GM19397 (cell line): Measurements from ENCODE around the gene MAL.

Experiments used
- ATAC-seq: cut with Tn5 transposase; IDR thresholded peaks from one replicate; pipeline ENCODE4 v1.9.1; 2021; ENCODE audit warnings: mild to moderate bottlenecking, moderate library complexity; ENCODE audit not compliant: unreplicated experiment

The MAL gene

GRCh38 chr2:95060446-95061118, 35.1 kb downstream of the MAL start:
- no peak for ATAC-seq

- no peak for ATAC-seq
These were observed 35.6 kb downstream of the MAL start for GRCh38 chr2:95061119-95061512.

GRCh38 chr2:95061601-95062183, 36.2 kb downstream of the MAL start:
- no peak for ATAC-seq

GRCh38 chr2:95062242-95063085, 37.0 kb downstream of the MAL start:
- ATAC-seq = peak; percentile 13

GRCh38 chr2:95063086-95063958, 37.8 kb downstream of the MAL start:
- ATAC-seq = peak; percentile 73

- ATAC-seq = no peak
These were observed 42.7 kb downstream of the MAL start for GRCh38 chr2:95068256-95068655.

GRCh38 chr2:95069465-95069864, 44.0 kb downstream of the MAL start:
- no peak for ATAC-seq

GRCh38 chr2:95071856-95072255, 46.3 kb downstream of the MAL start:
- ATAC-seq = no peak

- ATAC-seq = no peak
These were observed 46.9 kb downstream of the MAL start for GRCh38 chr2:95072424-95072823.

GRCh38 chr2:95073856-95074662, 48.6 kb downstream of the MAL start:
- no peak for ATAC-seq

- ATAC-seq = no peak
These were observed 49.3 kb downstream of the MAL start for GRCh38 chr2:95074663-95075439.

GRCh38 chr2:95075440-95076132, 50.1 kb downstream of the MAL start:
- no peak for ATAC-seq

GRCh38 chr2:95076705-95077529, 51.4 kb downstream of the MAL start:
- ATAC-seq = peak; percentile 88

- ATAC-seq = no peak
These were observed 52.0 kb downstream of the MAL start for GRCh38 chr2:95077530-95077825.

- no peak for ATAC-seq
These were observed 52.5 kb downstream of the MAL start for GRCh38 chr2:95077861-95078603.

- no peak for ATAC-seq
These were observed 53.7 kb downstream of the MAL start for GRCh38 chr2:95079199-95079683.

GRCh38 chr2:95082477-95082876, 57.0 kb downstream of the MAL start:
- no peak for ATAC-seq
